Measurements from ENCODE around the gene TMEM252. TPM values are rescaled to one million over a fixed set of nuclear protein-coding genes. Genes with fewer than 3 reads are reported as not detected.

The TMEM252 gene
- total RNA-seq, 2 donors from 2014 or later = not detected

DNA sequence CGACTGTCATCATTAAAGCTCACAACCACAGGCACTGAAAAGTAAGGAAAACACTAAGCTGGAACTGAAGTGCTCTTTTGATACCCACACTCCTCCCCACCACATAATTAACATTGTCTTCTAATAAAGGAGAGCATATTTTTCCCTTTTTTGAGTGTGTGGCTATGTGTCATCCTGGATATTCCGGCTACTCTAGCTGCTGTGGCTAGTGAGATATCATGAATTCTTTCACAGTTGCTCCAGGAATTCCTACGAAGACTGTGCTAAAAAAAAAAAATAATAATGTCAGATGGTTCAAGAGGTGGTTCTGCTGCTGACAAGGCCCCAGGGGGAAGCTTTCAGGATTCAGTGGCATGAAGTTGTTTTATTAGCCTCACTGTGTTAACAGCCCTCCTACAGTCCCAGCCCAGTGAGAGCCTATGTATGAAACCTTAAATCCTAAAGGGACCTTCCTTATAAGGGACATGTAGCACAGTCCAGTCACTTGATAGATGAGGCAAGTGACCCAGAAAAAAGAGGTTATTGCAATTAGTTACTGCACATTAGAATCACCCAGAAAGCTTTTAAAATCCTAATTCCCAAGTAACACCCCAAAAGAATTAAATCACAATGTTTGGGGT lies 46.6 kb downstream of the TMEM252 start:
- Histone ChIP-seq H3K9me3 (no peaks in the 10 kb centered on the region), H3K27ac (peak overlapping the region in 1 of 2 donors; percentile 45), H3K4me3 (no peak overlapping the region), H3K36me3 (no peaks in the 10 kb centered on the region), H3K4me1 (ENCODE audit: control insufficient read depth in 1 of 2, low read depth in 2 of 2) (peaks cover 0 to 48% of the 10 kb centered on the region in 2 donors), H3K27me3 (replicated peaks; ENCODE audit: insufficient read depth) (no peaks in the 10 kb centered on the region)
- no peak for TF ChIP-seq CTCF (IDR thresholded peaks at IDR 0.05)
- DNase-seq (ENCODE audit: low spot score) = no peak
- no peak for ATAC-seq (ENCODE audit: insufficient number of reproducible peaks, low FRiP score, low read depth)

DNA sequence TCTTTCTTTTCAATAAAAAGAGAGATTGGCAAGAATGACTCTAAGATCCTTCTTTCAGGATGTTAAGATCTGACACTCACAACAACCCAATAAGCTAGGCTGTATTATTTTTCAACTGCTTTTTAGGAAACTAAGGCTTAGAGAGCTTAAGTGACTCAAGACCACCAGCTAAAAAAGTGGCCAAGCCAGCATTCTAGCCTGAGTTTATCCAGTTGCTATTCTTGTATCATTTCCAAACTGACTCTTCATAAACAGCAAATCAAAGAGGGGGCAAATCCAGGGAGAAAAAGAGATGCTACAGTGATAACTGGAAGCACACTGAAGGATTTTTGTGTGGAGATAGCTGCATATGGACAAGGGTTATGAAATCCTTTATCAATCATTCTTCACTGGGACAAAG lies 47.1 kb downstream of the TMEM252 start:
- Histone ChIP-seq H3K4me3 (no peak overlapping the region), H3K9me3 (no peaks in the 10 kb centered on the region), H3K4me1 (ENCODE audit: control insufficient read depth in 1 of 2, low read depth in 2 of 2) (peaks cover 0 to 46% of the 10 kb centered on the region in 2 donors), H3K27me3 (replicated peaks; ENCODE audit: insufficient read depth) (no peaks in the 10 kb centered on the region), H3K27ac (peak overlapping the region in 1 of 2 donors; percentile 45), H3K36me3 (no peaks in the 10 kb centered on the region)
- DNase-seq (ENCODE audit: low spot score) (no peak), ATAC-seq (ENCODE audit: insufficient number of reproducible peaks, low FRiP score, low read depth) (no peak)
- no peak for TF ChIP-seq CTCF (IDR thresholded peaks at IDR 0.05)

DNA sequence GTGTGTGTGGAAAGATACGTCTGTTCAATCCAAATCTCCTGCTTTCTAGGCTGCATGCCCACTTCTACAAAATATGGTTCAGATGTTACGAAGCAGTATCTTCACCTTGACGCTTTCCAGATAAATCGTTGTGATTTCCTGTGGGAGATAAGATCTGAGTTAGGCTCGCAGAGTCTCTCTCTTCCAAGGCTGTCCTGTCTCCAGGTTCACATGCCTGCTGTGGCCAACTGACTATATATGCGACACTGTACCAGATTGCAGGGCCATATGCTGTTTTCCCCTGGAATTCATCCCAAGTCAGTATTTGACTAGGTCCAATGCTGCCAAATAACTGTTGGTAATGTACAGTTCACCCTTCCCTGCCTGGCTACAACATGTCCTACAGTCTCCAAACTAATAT lies 47.9 kb downstream of the TMEM252 start:
- Histone ChIP-seq H3K4me1 (ENCODE audit: control insufficient read depth in 1 of 2, low read depth in 2 of 2) (peaks cover 0 to 43% of the 10 kb centered on the region in 2 donors), H3K36me3 (no peaks in the 10 kb centered on the region), H3K4me3 (no peak overlapping the region), H3K9me3 (no peaks in the 10 kb centered on the region), H3K27ac (no peak overlapping the region), H3K27me3 (replicated peaks; ENCODE audit: insufficient read depth) (no peaks in the 10 kb centered on the region)
- DNase-seq (ENCODE audit: low spot score) = no peak
- no peak for TF ChIP-seq CTCF (IDR thresholded peaks at IDR 0.05)
- ATAC-seq (ENCODE audit: insufficient number of reproducible peaks, low FRiP score, low read depth) = no peak

DNA sequence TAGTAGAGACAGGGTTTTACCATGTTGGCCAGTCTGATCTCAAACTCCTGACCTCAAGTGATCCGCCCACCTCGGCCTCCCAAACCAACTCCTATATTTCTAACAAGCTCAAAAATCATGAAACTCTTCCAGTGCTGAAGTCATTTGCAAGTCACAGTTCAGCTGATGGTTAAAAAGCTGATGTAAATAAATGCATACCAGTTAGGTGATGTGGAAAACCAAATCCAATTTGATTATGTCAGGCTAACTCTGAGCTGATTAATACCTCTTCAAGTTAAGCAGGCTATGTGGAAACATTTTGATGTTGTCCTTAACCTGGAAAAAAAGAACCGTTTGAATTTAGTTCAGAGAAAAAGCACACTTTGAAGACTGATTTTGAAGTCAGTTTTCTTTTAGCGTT lies 51.0 kb downstream of the TMEM252 start:
- Histone ChIP-seq H3K27ac (no peak overlapping the region), H3K27me3 (replicated peaks; ENCODE audit: insufficient read depth) (no peaks in the 10 kb centered on the region), H3K4me3 (no peak overlapping the region), H3K9me3 (peaks cover 4% of the 10 kb centered on the region), H3K36me3 (peaks cover 13% of the 10 kb centered on the region), H3K4me1 (ENCODE audit: control insufficient read depth in 1 of 2, low read depth in 2 of 2) (peaks cover 0 to 24% of the 10 kb centered on the region in 2 donors)
- DNase-seq (ENCODE audit: low spot score) (no peak), ATAC-seq (ENCODE audit: insufficient number of reproducible peaks, low FRiP score, low read depth) (no peak)
- TF ChIP-seq CTCF (IDR thresholded peaks at IDR 0.05) = no peak

DNA sequence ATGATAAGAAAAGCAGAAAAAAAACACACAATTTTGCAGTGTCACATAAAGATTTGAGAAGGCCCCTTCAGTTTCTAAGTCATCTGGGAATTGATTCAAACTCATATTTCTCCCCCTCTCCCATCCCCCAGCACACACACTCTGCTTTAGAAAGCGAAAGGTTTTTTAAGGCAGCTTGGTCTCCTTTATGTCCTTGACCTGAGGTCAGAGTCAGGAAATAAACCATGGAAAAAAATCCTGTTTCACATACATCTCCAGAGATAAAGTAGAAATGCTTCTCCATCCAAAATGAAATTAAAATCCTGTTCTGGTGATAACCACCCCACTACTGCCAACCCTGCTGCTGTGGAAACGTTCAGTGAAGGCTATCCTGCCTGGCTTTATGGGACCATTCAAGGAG lies 52.6 kb downstream of the TMEM252 start:
- no peak for TF ChIP-seq CTCF (IDR thresholded peaks at IDR 0.05)
- ATAC-seq (ENCODE audit: insufficient number of reproducible peaks, low FRiP score, low read depth) = no peak
- peaks cover 14% of the 10 kb centered on the region for H3K36me3 ChIP-seq

More for the DNA sequence above, 52.6 kb downstream of the TMEM252 start:
- Histone ChIP-seq H3K9me3 (peaks cover 4% of the 10 kb centered on the region), H3K27me3 (replicated peaks; ENCODE audit: insufficient read depth) (no peaks in the 10 kb centered on the region), H3K4me1 (ENCODE audit: control insufficient read depth in 1 of 2, low read depth in 2 of 2) (peaks cover 0 to 11% of the 10 kb centered on the region in 2 donors), H3K4me3 (no peak overlapping the region), H3K27ac (no peak overlapping the region)
- no peak for DNase-seq (ENCODE audit: low spot score)

Other genes starting within 250 kb of the TMEM252 start
- gene FOXD4L3, start 238.0 kb downstream of the TMEM252 start, total RNA-seq = under 1 TPM in 1 of 2 donors, not detected in 1; 0.78 TPM
- 10 to 100 TPM; 79.3 to 94.1 TPM for gene PGM5, start 184.3 kb downstream of the TMEM252 start, total RNA-seq
- gene PIP5K1B, start 164.4 kb upstream of the TMEM252 start, total RNA-seq = 1 to 10 TPM; 3.9 to 7.1 TPM

All from thoracic aorta (tissue), 2 donors.